Activated CD8-positive, alpha-beta memory T cell treated with anti-CD3 and anti-CD28 coated beads, Interleukin-2, amount 50 U/mL, for 1 hour (primary cell): ENCODE data around the gene ABCC8.

Experiments used
- DNase-seq: peaks from one replicate; pipeline ENCODE4 v3.0.0-alpha.2; 2020; ENCODE audit errors: extremely low read depth

ABCC8 gene

DNA sequence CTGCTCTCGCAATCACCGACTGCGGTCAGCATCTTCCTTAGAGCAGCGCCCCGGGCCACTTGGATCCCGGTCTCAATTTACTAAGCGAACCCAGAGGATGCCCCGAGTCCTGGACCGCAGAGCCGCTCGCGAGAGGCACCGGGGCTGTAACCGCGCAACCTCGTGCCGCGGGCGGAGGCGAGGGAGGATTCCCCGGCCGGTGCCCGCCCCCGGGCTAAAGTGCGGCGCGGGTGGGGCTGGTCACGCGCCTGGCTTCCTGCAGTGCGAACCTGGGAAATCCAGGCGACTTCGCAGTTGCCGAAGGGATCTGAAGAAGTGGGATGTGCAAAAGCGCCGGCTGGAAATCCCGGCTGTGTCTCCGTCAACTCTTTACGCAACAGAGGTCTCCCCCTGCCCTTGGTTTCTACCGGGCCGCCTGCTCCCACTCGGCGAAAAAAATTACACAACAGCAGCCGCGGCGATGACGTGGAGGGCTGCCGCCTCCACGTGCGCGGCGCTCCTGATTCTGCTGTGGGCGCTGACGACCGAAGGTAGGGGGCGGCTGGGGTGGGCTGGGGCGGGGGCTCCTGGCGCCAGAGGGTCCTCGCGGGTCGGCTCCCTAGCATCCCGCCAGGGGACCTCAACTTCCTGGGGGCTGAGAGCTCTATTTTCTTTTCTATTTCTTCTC lies 125.0 kb downstream of the ABCC8 start, which contains the start of gene NCR3LG1:
NCR3LG1 (plus strand) TSS at position 291 of the 667 bp plus-strand sequence; CDS start at position 461, 170 bp downstream.
- DNase-seq, result peak; percentile 47

DNA sequence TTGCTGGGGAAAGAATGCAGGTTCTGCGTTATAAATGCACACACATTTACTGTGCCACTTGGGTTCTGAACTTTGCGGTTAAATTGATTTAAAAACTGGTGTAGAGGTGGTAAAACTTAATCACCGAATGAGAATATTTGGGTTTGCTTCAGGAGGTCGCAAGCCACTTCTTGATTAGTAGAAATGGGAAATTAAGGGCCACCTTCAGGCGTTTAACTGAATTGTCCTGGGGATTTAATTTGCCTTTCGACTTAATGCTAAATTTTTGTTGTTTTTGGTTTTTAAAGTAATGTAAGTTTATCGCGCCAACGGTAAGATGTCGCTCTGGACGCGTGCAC lies 125.5 kb downstream of the ABCC8 start:
- no peak for DNase-seq

GRCh38 chr11:17350455-17351171 lies 126.0 kb downstream of the ABCC8 start:
- no peak for DNase-seq

DNA sequence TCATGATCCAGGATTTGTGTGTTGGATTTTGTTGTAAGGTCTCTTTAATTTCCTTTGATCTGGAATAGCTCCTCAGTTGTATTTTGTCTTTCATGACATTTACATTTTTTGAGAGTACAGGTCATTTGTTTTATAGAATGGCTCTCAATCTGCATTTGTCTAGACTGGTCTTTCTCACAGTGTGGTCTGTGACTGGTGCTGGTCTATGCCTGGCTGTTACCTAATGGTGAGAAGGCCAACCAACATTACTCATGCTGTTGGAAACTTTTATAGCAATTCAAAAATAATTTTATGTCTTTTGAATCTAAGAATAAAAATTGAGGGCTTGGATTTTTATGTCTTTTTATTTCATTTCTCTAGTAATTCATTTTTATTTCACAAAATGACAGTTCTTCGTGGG lies 129.0 kb downstream of the ABCC8 start:
- no peak for DNase-seq

DNA sequence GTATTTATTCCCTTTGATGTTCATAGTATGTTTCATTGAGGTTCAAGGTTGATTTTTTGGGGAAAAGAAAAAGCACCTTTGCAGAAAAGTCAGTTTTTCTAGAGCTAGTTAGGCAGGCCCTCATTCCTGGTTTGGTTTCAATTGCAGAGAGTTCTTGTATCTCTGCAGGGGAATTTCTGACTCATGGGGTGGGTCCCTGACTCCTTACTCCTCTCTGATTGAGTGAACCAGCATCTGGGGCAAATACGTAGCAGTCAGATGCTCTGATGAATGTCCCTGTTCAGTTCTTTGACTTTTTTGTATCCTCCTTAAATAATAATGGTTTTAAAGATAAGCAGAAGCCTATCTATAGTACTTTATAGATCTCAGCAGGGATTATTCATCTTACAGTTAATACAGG lies 132.7 kb downstream of the ABCC8 start:
- no peak for DNase-seq

GRCh38 chr11:17343257-17343656 lies 133.4 kb downstream of the ABCC8 start:
- DNase-seq, result no peak
